Body of pancreas (tissue), 4 donors: ENCODE measurements around the gene CER1. TPM values are rescaled to one million over a fixed set of nuclear protein-coding genes. Genes with fewer than 3 reads are reported as not detected.

Experiments used
- ATAC-seq: fragments of 150-250 bp; one replicate; pipeline ENCODE4 v1.9.1; 2016
- DNase-seq, 4 donors: peaks; one replicate each; pipeline ENCODE4 v3.0.0-alpha.2; 2019
- H3K27ac ChIP-seq, 4 donors: fragments of 200-600 bp; sonication (generic); 1 replicate in 3 of 4; 2 replicates in 1 of 4; pipeline versions ENCODE4 v1.5.1 to v1.6.1; 2016 to 2019; ENCODE audit warnings: mild to moderate bottlenecking in 1 of 4, mixed read lengths in 1 of 4, moderate library complexity in 1 of 4
- H3K27me3 ChIP-seq, 2 donors: fragments of 200-600 bp; sonication (generic); one replicate each; pipeline ENCODE4 v1.6.0; 2016; ENCODE audit warnings: mild to moderate bottlenecking in 1 of 2
- H3K36me3 ChIP-seq, 2 donors: fragments of 200-600 bp; sonication (generic); replicated peaks in 1 of 2; 2 replicates each; pipeline ENCODE4 v1.5.1; 2016; ENCODE audit warnings: low read depth in 2 of 2; ENCODE audit not compliant: insufficient read depth in 1 of 2
- H3K4me1 ChIP-seq: fragments of 200-600 bp; sonication (generic); one replicate; pipeline ENCODE4 v1.6.0; 2016
- H3K4me3 ChIP-seq, 2 donors: fragments of 200-600 bp; sonication (generic); 1 replicate in 1 of 2; 2 replicates in 1 of 2; pipeline ENCODE4 v1.5.1; 2016 to 2019
- H3K9me3 ChIP-seq, 3 donors: fragments of 200-600 bp; sonication (generic); 1 replicate in 2 of 3; 2 replicates in 1 of 3; pipeline ENCODE4 v1.5.1; 2016
- CTCF ChIP-seq, 7 experiments: fragments of 450-650 bp in 4 of 7; fragments of 200-600 bp in 3 of 7; sonication (generic) in 3 of 7; IDR thresholded peaks; one replicate each; pipeline ENCODE4 v1.5.1; 2016 to 2019; ENCODE audit warnings: antibody characterized with exemption in 7 of 7
- POLR2A ChIP-seq, 3 donors: fragments of 450-650 bp; IDR thresholded peaks; one replicate each; pipeline ENCODE4 v1.6.1; 2016; ENCODE audit warnings: antibody characterized with exemption in 3 of 3, mild to moderate bottlenecking in 2 of 3
- WGBS, 2 donors: methylation state at CpG; one replicate each; pipeline ENCODE4 v1.1.5; 2017; 5-methylcytosine and 5-hydroxymethylcytosine counted together
- intact Hi-C: fragments of 100-400 bp; cut with DNase I; formaldehyde crosslinking; loops from one replicate; pipeline ENCODE4 v1.15.1; 2023
- total RNA-seq, 2 donors: library from RNA; depleted of rRNA; stranded (reverse); fragments of >200 nt; gene quantifications; one replicate each; pipeline ENCODE4 v1.1.0, GENCODE V29; 2016

CER1 gene
- total RNA-seq, 2 donors from 2014 or later: 2.0 TPM; not detected in 1

- ATAC-seq (no peak), DNase-seq (peak in 1 of 4 donors; percentile 13)
- no peak overlapping the region for H3K4me3 ChIP-seq
- no peaks in the 10 kb centered on the region for H3K27me3 ChIP-seq
- H3K27ac ChIP-seq: no peak overlapping the region
- TF ChIP-seq CTCF (IDR thresholded peaks at IDR 0.05) (no peak), POLR2A (IDR thresholded peaks at IDR 0.05) (no peak)
- intact Hi-C loops: no loop called here
- 79 to 80% methylated on average over 1 of the region's 1 CpG for WGBS, 2 donors
- H3K36me3 ChIP-seq: peaks cover 0 to 2% of the 10 kb centered on the region in 2 donors
- no peaks in the 10 kb centered on the region for H3K9me3 ChIP-seq
- H3K4me1 ChIP-seq: no peaks in the 10 kb centered on the region
Measured at GRCh38 chr9:14752271-14752670, 29.7 kb upstream of the CER1 start.

GRCh38 chr9:14750821-14751220 is 28.3 kb upstream of the CER1 start:
- DNase-seq (no peak), ATAC-seq (no peak)
- Histone ChIP-seq H3K27ac (no peak overlapping the region), H3K9me3 (no peaks in the 10 kb centered on the region), H3K36me3 (peaks cover 0 to 2% of the 10 kb centered on the region in 2 donors), H3K4me1 (no peaks in the 10 kb centered on the region), H3K4me3 (no peak overlapping the region), H3K27me3 (no peaks in the 10 kb centered on the region)
- intact Hi-C loops: no loop called here
- TF ChIP-seq CTCF (IDR thresholded peaks at IDR 0.05): no peak
- TF ChIP-seq POLR2A (IDR thresholded peaks at IDR 0.05): no peak

- TF ChIP-seq CTCF (IDR thresholded peaks at IDR 0.05) (no peak), POLR2A (IDR thresholded peaks at IDR 0.05) (no peak)
- intact Hi-C loops: no loop called here
- no peak for DNase-seq
- no peaks in the 10 kb centered on the region for H3K4me1 ChIP-seq
- no peak overlapping the region for H3K4me3 ChIP-seq
- no peak overlapping the region for H3K27ac ChIP-seq
- ATAC-seq: no peak
- H3K36me3 ChIP-seq: peaks cover 0 to 2% of the 10 kb centered on the region in 2 donors
- 73 to 86% methylated on average over 9 of the region's 9 CpGs for WGBS, 2 donors
- H3K9me3 ChIP-seq: no peaks in the 10 kb centered on the region
- H3K27me3 ChIP-seq: no peaks in the 10 kb centered on the region
Measured at GRCh38 chr9:14749741-14750211, 27.2 kb upstream of the CER1 start.

- no peak overlapping the region for H3K27ac ChIP-seq
- DNase-seq (no peak), ATAC-seq (no peak)
- H3K4me3 ChIP-seq: no peak overlapping the region
- TF ChIP-seq POLR2A (IDR thresholded peaks at IDR 0.05) (no peak), CTCF (IDR thresholded peaks at IDR 0.05) (no peak)
- no peaks in the 10 kb centered on the region for H3K4me1 ChIP-seq
- H3K9me3 ChIP-seq: no peaks in the 10 kb centered on the region
- no peaks in the 10 kb centered on the region for H3K27me3 ChIP-seq
- peaks cover 0 to 2% of the 10 kb centered on the region in 2 donors for H3K36me3 ChIP-seq
- intact Hi-C loops: no loop called here
- 84 to 97% methylated on average over 2 to 3 of the region's 3 CpGs for WGBS, 2 donors
Measured at GRCh38 chr9:14748373-14748772, 25.8 kb upstream of the CER1 start.

GRCh38 chr9:14747111-14747510 is 24.6 kb upstream of the CER1 start:
- no peak for DNase-seq
- H3K9me3 ChIP-seq: no peaks in the 10 kb centered on the region
- intact Hi-C loops: no loop called here
- no peaks in the 10 kb centered on the region for H3K27me3 ChIP-seq
- peaks cover 0 to 2% of the 10 kb centered on the region in 2 donors for H3K36me3 ChIP-seq
- H3K4me3 ChIP-seq: no peak overlapping the region
- no peak for TF ChIP-seq CTCF (IDR thresholded peaks at IDR 0.05)
- TF ChIP-seq POLR2A (IDR thresholded peaks at IDR 0.05): no peak
- no peak for ATAC-seq
- no peaks in the 10 kb centered on the region for H3K4me1 ChIP-seq
- H3K27ac ChIP-seq: no peak overlapping the region
